Gastrocnemius medialis (tissue), 4 donors: ENCODE measurements around the gene NOS1AP. TPM values are rescaled to one million over a fixed set of nuclear protein-coding genes. Genes with fewer than 3 reads are reported as not detected.

Experiments used
- ATAC-seq, 2 donors: fragments of 150-250 bp; one replicate each; pipeline ENCODE4 v1.9.1; 2016
- DNase-seq, 2 donors: peaks; one replicate each; pipeline ENCODE4 v3.0.0-alpha.2; 2019
- H3K27ac ChIP-seq, 4 donors: fragments of 200-600 bp; sonication (generic); 1 replicate in 1 of 4; 2 replicates in 3 of 4; pipeline ENCODE4 v1.5.1; 2016 to 2018; ENCODE audit warnings: mild to moderate bottlenecking in 2 of 4, moderate library complexity in 1 of 4
- H3K27me3 ChIP-seq, 3 donors: fragments of 200-600 bp; sonication (generic) in 2 of 3; 1 replicate in 1 of 3; 2 replicates in 2 of 3; pipeline versions ENCODE4 v1.5.1 to v1.6.0; 2016 to 2019; ENCODE audit warnings: mild to moderate bottlenecking in 1 of 3, moderate library complexity in 1 of 3
- H3K36me3 ChIP-seq, 2 donors: fragments of 200-600 bp; sonication (generic) in 1 of 2; one replicate each; pipeline ENCODE4 v1.5.1; 2017 to 2018
- H3K4me1 ChIP-seq, 2 donors: fragments of 200-600 bp; sonication (generic) in 1 of 2; one replicate each; pipeline ENCODE4 v1.5.1; 2016 to 2017; ENCODE audit warnings: mild to moderate bottlenecking in 2 of 2
- H3K4me3 ChIP-seq, 4 donors: fragments of 200-600 bp; sonication (generic) in 3 of 4; 1 replicate in 1 of 4; 2 replicates in 3 of 4; pipeline ENCODE4 v1.5.1; 2016 to 2019; ENCODE audit warnings: mild to moderate bottlenecking in 2 of 4
- H3K9me3 ChIP-seq, 3 donors: fragments of 200-600 bp; sonication (generic) in 2 of 3; 1 replicate in 1 of 3; 2 replicates in 2 of 3; pipeline ENCODE4 v1.5.1; 2016 to 2019
- CTCF ChIP-seq, 5 experiments: fragments of 450-650 bp in 3 of 5; fragments of 200-600 bp in 2 of 5; sonication (generic) in 2 of 5; IDR thresholded peaks in 4 of 5; conservative IDR thresholded peaks in 1 of 5; 1 replicate in 4 of 5; 2 replicates in 1 of 5; pipeline ENCODE4 v1.5.1; 2016 to 2019; ENCODE audit warnings: antibody characterized with exemption in 5 of 5, mild to moderate bottlenecking in 3 of 5, moderate library complexity in 3 of 5
- POLR2A ChIP-seq, 2 donors: fragments of 450-650 bp; IDR thresholded peaks; one replicate each; pipeline ENCODE4 v1.6.1; 2017; ENCODE audit warnings: antibody characterized with exemption in 2 of 2, mild to moderate bottlenecking in 2 of 2, moderate library complexity in 2 of 2
- in situ Hi-C, 4 donors: fragments of 200-750 bp; cut with MboI; loops; one replicate each; pipeline versions ENCODE4 v1.15.0 to v1.8.0; 2017; ENCODE audit warnings: low sequenced_read_pairs in 4 of 4
- intact Hi-C: fragments of 100-400 bp; cut with DNase I; formaldehyde crosslinking; loops from one replicate; pipeline ENCODE4 v1.15.1; 2023; ENCODE audit warnings: low total_unique reads
- total RNA-seq, 4 donors: library from RNA; depleted of rRNA; stranded (reverse); fragments of >200 nt; gene quantifications; one replicate each; pipeline versions ENCODE4 v1.1.0 to v1.2.3, GENCODE V29; 2016

NOS1AP gene
- total RNA-seq, 4 donors from 2014 or later = 0.20 to 0.40 (median 0.25) TPM

- Histone ChIP-seq H3K4me3 (no peak overlapping the region), H3K36me3 (no peaks in the 10 kb centered on the region), H3K9me3 (no peaks in the 10 kb centered on the region), H3K4me1 (no peaks in the 10 kb centered on the region), H3K27me3 (no peaks in the 10 kb centered on the region), H3K27ac (no peak overlapping the region)
- in situ Hi-C loops = no loop called here
- TF ChIP-seq POLR2A (IDR thresholded peaks at IDR 0.05) (no peak), CTCF (IDR thresholded peaks at IDR 0.05 in 4 of 5, conservative IDR thresholded peaks at IDR 0.05 in 1 of 5) (no peak)
- no peak for DNase-seq
- intact Hi-C loops = no loop called here
- ATAC-seq = no peak
Observed at GRCh38 chr1:162185314-162186025, 116.0 kb downstream of the NOS1AP start.

GRCh38 chr1:162186026-162186374 lies 116.5 kb downstream of the NOS1AP start:
- no peak overlapping the region for H3K27ac ChIP-seq

GRCh38 chr1:162186406-162186805 lies 116.9 kb downstream of the NOS1AP start:
- Histone ChIP-seq H3K27ac (no peak overlapping the region), H3K36me3 (no peaks in the 10 kb centered on the region), H3K4me3 (no peak overlapping the region), H3K4me1 (no peaks in the 10 kb centered on the region), H3K27me3 (no peaks in the 10 kb centered on the region), H3K9me3 (no peaks in the 10 kb centered on the region)
- in situ Hi-C loops (no loop called here), intact Hi-C loops (no loop called here)
- DNase-seq (no peak), ATAC-seq (no peak)
- no peak for TF ChIP-seq CTCF (IDR thresholded peaks at IDR 0.05 in 4 of 5, conservative IDR thresholded peaks at IDR 0.05 in 1 of 5)
- TF ChIP-seq POLR2A (IDR thresholded peaks at IDR 0.05) = no peak

More at GRCh38 chr1:162186026-162186374, 116.5 kb downstream of the NOS1AP start:
- H3K9me3 ChIP-seq = no peaks in the 10 kb centered on the region
- no peak overlapping the region for H3K4me3 ChIP-seq
- H3K27me3 ChIP-seq = no peaks in the 10 kb centered on the region
- no peaks in the 10 kb centered on the region for H3K36me3 ChIP-seq
- no peak for TF ChIP-seq CTCF (IDR thresholded peaks at IDR 0.05 in 4 of 5, conservative IDR thresholded peaks at IDR 0.05 in 1 of 5)
- no peak for TF ChIP-seq POLR2A (IDR thresholded peaks at IDR 0.05)
- in situ Hi-C loops (no loop called here), intact Hi-C loops (no loop called here)
- H3K4me1 ChIP-seq = no peaks in the 10 kb centered on the region
- no peak for DNase-seq
- ATAC-seq = no peak

GRCh38 chr1:162187687-162188276 lies 118.3 kb downstream of the NOS1AP start:
- ATAC-seq = no peak
- intact Hi-C loops = no loop called here
- Histone ChIP-seq H3K9me3 (no peaks in the 10 kb centered on the region), H3K27ac (no peak overlapping the region), H3K4me1 (no peaks in the 10 kb centered on the region), H3K36me3 (no peaks in the 10 kb centered on the region), H3K27me3 (no peaks in the 10 kb centered on the region), H3K4me3 (no peak overlapping the region)
- in situ Hi-C loops = no loop called here
- TF ChIP-seq POLR2A (IDR thresholded peaks at IDR 0.05) = no peak
- TF ChIP-seq CTCF (IDR thresholded peaks at IDR 0.05 in 4 of 5, conservative IDR thresholded peaks at IDR 0.05 in 1 of 5) = no peak
- no peak for DNase-seq
